ES-I3 (cell line): ENCODE measurements around the gene PTRHD1.

ENCODE experiments used
- H3K36me3 ChIP-seq: 2 replicates; pipeline ENCODE4 v1.6.1; 2013; ENCODE audit warnings: mild to moderate bottlenecking, low read length, control low read depth, moderate library complexity; ENCODE audit not compliant: insufficient read depth
- H3K4me1 ChIP-seq: 2 replicates; pipeline ENCODE4 v1.6.1; 2013; ENCODE audit warnings: mild to moderate bottlenecking, control low read depth, low read length; ENCODE audit not compliant: insufficient read depth
- H3K9ac ChIP-seq: 2 replicates; pipeline ENCODE4 v1.6.1; 2013; ENCODE audit warnings: low read depth, mild to moderate bottlenecking, low read length, moderate library complexity
- H3K9me3 ChIP-seq: 2 replicates; pipeline ENCODE4 v1.6.1; 2013; ENCODE audit warnings: mild to moderate bottlenecking, low read length, moderate library complexity; ENCODE audit not compliant: control insufficient read depth, insufficient read depth

PTRHD1 gene

GRCh38 chr2:24743924-24744323 lies 49.3 kb downstream of the PTRHD1 start:
- no peaks in the 10 kb centered on the region for H3K36me3 ChIP-seq
- H3K4me1 ChIP-seq: peaks cover 4% of the 10 kb centered on the region; the same call in 1 of the 2 replicates
- H3K9me3 ChIP-seq: no peaks in the 10 kb centered on the region
- no peak overlapping the region for H3K9ac ChIP-seq

GRCh38 chr2:24742730-24743129 lies 50.5 kb downstream of the PTRHD1 start:
- H3K36me3 ChIP-seq: no peaks in the 10 kb centered on the region
- H3K4me1 ChIP-seq: peaks cover 4% of the 10 kb centered on the region; the same call in 1 of the 2 replicates
- no peak overlapping the region for H3K9ac ChIP-seq
- no peaks in the 10 kb centered on the region for H3K9me3 ChIP-seq

DNA sequence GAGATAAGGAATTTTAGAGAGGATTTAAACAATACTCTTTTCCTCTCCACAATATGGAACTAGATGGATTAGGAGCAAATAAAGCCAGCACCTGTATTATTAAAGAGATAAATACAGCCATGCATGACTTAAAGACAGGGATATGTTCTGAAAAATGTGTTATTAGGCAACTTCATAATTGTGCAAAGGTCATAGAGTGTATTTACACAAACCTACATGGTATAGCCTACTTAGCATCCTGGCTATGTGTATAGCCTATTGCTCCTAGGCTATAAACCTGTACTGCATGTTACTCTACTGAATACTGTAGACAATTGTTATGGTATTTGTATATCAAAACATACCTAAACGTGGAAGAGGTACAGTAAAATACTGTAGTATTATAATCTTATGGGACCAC lies 53.0 kb downstream of the PTRHD1 start:
- Histone ChIP-seq H3K9me3 (no peaks in the 10 kb centered on the region), H3K4me1 (peaks cover 4% of the 10 kb centered on the region; the same call in 1 of the 2 replicates), H3K9ac (no peak overlapping the region), H3K36me3 (no peaks in the 10 kb centered on the region)
